HG03280 (cell line): Measurements from ENCODE around the gene POLR2L.

Experiments
- ATAC-seq: cut with Tn5 transposase; IDR thresholded peaks from one replicate; pipeline ENCODE4 v1.9.1; 2021; ENCODE audit warnings: mild to moderate bottlenecking, moderate library complexity; ENCODE audit not compliant: unreplicated experiment

POLR2L gene

GRCh38 chr11:828506-829175, 13.7 kb downstream of the POLR2L start:
- ATAC-seq: no peak

DNA sequence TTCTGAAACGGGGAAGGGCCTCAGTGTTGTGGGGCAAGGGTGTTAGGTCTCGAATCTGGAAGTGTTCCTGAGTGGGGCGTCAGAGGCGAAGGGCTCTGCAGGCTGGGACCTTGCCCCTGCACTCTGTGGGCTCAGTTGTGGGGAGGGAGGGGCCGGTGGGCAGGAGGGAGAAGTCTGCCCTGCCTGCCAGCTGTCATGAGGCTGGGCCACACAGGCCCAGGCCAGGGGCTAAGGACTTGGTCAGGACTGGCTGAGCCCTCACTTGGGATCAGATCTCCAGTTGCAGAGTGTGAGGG, 14.5 kb downstream of the POLR2L start, which contains the start of gene CRACR2B:
Gene CRACR2B (plus strand): TSS at position 23 of the 296 bp plus-strand sequence. CDS start 689 bp downstream, outside the sequence.
- ATAC-seq: peak; percentile 6

- ATAC-seq: peak; percentile 37
Observed at GRCh38 chr11:827146-827896, 15.0 kb downstream of the POLR2L start.

GRCh38 chr11:826836-827145, 15.5 kb downstream of the POLR2L start:
- ATAC-seq: peak; percentile 2

DNA sequence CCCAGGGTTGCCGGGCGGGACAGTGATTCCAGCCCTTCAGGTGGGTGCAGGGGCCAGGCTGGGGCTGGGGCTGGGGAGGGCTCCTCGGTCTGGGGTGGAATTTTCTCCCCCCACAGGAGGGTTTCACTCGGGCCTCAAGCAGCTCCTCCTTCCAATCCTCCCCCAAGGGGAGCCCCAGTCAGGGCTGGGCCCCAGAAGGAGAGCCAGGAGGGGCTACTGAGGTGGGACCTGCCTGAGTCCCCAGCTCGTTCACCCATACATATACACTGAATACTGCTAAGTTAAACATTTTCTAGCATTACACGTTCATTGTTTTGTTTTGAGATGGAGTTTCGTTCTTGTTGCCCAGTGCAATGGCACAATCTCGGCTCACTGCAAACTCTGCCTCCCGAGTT, 16.1 kb downstream of the POLR2L start:
- ATAC-seq: no peak

DNA sequence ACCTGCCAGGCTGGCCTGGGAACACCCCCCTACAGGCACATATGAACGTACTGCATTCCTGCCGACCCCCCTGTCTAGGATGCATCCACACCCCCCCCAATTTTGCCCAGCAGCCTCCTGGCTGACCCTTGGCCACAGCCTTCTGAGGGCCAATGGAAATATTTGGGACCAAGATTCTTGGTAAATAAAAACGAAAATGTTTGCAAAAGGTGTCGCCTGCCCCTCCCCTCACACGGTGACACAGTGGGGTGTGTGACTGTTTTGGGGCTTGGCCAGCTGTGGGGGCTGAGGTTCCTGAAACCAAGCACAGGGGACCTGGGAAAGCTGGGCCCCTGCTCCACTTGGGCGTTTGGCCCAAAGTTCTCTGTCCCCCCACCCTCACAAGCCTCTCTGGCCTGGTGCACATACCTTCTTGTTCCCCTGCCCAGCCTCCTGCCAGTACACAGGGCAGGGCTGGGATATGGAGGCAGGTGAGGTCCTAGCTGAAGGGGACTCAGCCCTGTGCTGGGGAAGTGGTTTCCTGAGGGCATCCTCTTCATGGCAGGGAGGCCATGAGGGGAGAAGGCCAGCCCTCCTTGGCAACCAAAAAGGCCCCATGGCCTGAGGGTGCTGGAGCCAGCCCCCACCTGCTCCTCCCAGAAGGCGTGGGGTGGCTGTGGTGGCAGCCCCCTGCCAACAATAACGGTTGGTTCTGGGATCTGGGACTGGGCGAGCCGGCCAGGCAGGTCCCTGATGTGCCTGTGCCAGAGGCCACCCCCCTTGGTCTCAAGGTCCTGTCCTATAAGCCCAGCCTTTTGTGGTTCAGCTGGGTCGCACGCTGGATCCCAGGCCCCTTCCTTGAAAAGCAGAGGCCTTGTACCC, 16.7 kb downstream of the POLR2L start:
- ATAC-seq: no peak

GRCh38 chr11:824942-825341, 17.4 kb downstream of the POLR2L start:
- no peak for ATAC-seq

GRCh38 chr11:824292-824880, 17.9 kb downstream of the POLR2L start:
- ATAC-seq: no peak

GRCh38 chr11:823441-824291, 18.7 kb downstream of the POLR2L start:
- ATAC-seq: no peak

DNA sequence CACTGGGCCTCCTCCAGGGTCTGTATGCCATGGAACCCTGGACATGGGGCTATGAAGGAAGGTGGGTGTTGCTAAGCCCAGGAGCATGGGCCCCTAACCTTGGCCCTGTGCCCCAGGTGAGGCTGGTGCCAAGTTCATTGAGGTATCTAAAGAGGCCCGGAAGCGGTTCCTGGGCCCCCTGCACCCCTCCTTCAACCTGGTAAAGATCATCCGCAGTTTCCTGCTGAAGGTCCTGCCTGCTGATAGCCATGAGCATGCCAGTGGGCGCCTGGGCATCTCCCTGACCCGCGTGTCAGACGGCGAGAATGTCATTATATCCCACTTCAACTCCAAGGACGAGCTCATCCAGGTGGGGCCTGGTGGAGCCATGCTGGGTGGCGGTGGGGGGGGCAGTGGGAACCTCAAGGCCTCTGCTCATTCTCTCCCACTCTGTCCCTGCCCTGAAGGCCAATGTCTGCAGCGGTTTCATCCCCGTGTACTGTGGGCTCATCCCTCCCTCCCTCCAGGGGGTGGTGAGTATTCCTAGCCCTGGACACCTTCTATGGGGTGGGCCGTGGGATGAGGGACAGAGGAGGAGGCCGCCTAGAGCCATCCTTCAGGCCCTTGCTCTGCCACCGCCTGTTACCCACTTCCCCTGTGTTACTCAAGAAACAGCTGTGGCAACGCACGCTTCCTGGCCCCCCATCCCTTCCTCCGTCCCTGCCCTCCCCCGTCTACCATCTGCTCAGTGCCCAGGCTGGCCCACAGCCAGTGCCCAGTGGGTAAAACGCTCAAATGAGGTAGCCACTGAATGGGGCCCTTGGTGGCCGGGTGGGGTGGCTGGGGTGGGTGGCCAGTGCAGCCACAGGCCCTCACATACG, 20.6 kb downstream of the POLR2L start:
- no peak for ATAC-seq

GRCh38 chr11:820655-821511, 21.4 kb downstream of the POLR2L start:
- ATAC-seq: no peak

- ATAC-seq: peak; percentile 68
Observed at GRCh38 chr11:819943-820649, 22.2 kb downstream of the POLR2L start.

GRCh38 chr11:819129-819931, 23.0 kb downstream of the POLR2L start:
- ATAC-seq: peak; percentile 71

DNA sequence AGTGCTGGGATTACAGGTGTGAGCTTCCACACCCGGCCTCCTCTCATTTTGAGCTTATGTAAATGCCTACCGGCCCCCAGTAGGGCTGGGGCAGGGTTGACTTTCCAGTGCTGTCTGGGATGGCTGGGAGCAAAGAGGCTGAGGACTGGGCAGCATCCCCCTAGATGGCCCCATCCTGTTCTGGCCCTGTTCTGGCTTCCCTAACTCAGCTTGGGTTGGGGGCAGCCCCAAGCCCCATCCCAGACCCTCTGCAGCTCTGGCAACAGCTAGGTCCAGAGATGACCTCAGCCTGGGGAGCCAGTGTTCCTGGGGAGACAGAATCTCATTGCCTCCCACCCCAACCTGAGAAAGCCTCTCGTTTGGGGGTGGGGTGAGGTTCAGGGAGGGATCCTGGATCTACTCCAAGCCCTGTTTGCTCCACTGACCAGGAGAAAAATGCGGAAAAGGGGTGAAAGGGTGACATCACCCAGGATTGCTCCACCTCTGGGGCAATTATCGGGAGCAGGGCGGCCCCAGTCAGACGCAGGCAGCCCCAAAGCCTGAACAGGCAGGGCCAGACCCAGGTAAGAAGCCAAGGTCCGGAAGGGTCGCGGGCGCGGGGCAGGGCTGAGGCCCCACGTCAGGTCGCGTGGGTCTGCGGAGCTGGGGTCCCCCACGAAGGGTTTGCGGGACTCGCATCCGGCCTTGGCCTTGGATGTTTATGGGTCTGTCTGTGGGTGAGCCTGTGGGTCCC, 23.8 kb downstream of the POLR2L start, which contains the start of gene PNPLA2:
Gene PNPLA2 (plus strand): TSS at position 519 of the 733 bp plus-strand sequence. CDS start 805 bp downstream, outside the sequence.
- ATAC-seq: no peak

DNA sequence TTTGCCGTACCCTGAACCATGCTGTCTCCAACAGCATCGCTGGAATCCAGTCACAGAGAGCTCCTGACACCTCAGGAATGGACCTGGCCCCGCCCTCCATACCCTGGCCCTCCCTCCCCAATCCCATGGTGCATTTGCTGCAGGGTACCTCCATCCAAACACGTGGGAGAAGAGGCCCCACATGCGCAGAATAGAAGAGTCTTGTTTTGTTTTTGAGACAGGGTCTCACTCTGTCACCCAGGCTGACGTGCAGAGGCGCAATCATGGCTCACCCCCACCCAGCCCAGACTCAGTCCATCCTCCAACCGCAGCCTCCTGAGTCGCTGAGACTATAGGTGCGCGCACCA, 25.9 kb downstream of the POLR2L start:
- ATAC-seq: no peak

DNA sequence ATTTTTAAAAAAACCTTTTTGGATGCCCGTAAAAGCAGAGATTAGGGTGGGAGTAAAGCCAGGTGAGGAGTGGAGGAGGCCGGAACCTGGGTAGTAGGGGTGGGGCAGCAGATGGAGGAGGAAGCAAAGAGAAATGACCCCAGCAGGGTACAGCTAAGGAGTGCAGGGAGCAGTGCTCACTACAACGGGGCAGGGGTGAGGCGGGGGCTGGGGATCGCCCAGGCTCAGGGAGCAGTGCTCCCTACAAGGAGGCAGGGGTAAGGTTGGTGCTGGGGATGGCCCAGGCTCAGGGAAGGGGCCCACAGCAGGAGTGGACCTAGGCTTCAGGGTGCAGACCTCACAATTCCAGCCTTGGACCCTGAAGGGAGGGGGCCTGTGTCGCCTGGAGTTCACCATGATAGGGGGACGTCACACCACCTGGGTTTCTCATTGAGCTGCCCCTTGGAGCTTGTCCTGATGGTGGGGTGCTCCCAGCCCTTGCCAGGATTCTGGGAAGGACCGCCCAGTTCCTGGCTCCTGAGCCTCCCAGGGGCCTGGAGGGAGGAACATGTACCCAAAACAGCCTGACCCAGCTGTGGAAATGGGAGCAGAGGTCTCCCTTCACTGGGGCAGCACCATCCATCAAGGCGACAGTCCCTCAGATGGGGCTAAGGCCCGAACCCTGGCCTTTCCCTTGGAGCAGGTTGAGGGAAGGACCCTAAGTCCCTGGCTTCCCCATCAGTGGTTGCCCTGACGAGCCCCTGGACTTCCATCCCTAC, 26.5 kb downstream of the POLR2L start:
- ATAC-seq: no peak
